Common myeloid progenitor, CD34-positive (primary cell): ENCODE measurements around the gene PIGU.

ENCODE experiments used
- CTCF ChIA-PET: fragments of 350-600 bp; sonication (Branson Sonifier 250); formaldehyde crosslinking; loops from one replicate; lab custom pipeline; 2021; ENCODE audit warnings: antibody characterized with exemption; lab: Charles Lee
- POLR2A ChIA-PET: fragments of 350-600 bp; sonication (Branson Sonifier 250); formaldehyde crosslinking; loops from one replicate; lab custom pipeline; 2021; ENCODE audit warnings: antibody characterized with exemption; lab: Charles Lee
- DNase-seq, 3 donors: peaks; one replicate each; pipeline versions ENCODE4 v3.0.0 to v3.0.0-alpha.2; 2013
- H3K27ac ChIP-seq, 2 experiments: 1 replicate in 1 of 2; 2 replicates in 1 of 2; pipeline ENCODE4 v1.7.0; 2013; ENCODE audit warnings: inconsistent platforms in 2 of 2, low read length in 2 of 2, mild to moderate bottlenecking in 2 of 2, low read depth in 1 of 2, moderate library complexity in 1 of 2; ENCODE audit not compliant: severe bottlenecking in 2 of 2, insufficient read depth in 1 of 2, poor library complexity in 1 of 2
- H3K27me3 ChIP-seq, 5 experiments: replicated peaks in 2 of 5; 1 replicate in 3 of 5; 2 replicates in 2 of 5; pipeline versions ENCODE4 v1.6.1 to v1.7.0; 2013; ENCODE audit warnings: low read length in 4 of 5, mild to moderate bottlenecking in 2 of 5, moderate library complexity in 2 of 5, inconsistent platforms in 1 of 5; ENCODE audit not compliant: insufficient read depth in 5 of 5, control insufficient read depth in 4 of 5
- H3K36me3 ChIP-seq, 4 experiments: 1 replicate in 2 of 4; 2 replicates in 2 of 4; pipeline versions ENCODE4 v1.6.1 to v1.7.0; 2013; ENCODE audit warnings: low read length in 3 of 4, control low read depth in 1 of 4, mild to moderate bottlenecking in 1 of 4; ENCODE audit not compliant: control insufficient read depth in 4 of 4, insufficient read depth in 4 of 4
- H3K4me1 ChIP-seq, 4 experiments: 1 replicate in 3 of 4; 2 replicates in 1 of 4; pipeline versions ENCODE4 v1.6.1 to v1.7.1; 2013; ENCODE audit warnings: low read length in 3 of 4, mild to moderate bottlenecking in 3 of 4, control low read depth in 1 of 4, inconsistent platforms in 1 of 4, moderate library complexity in 1 of 4; ENCODE audit not compliant: control insufficient read depth in 4 of 4, insufficient read depth in 4 of 4; ENCODE audit errors: control extremely low read depth in 1 of 4
- H3K4me3 ChIP-seq, 7 experiments: 1 replicate in 4 of 7; 2 replicates in 3 of 7; pipeline versions ENCODE4 v1.5.1 to v1.7.0; 2013; ENCODE audit warnings: mild to moderate bottlenecking in 7 of 7, low read length in 6 of 7, moderate library complexity in 6 of 7, inconsistent platforms in 2 of 7, low read depth in 2 of 7, control low read depth in 1 of 7; ENCODE audit not compliant: insufficient read depth in 4 of 7, control insufficient read depth in 1 of 7; ENCODE audit errors: extremely low read depth in 1 of 7
- H3K9me3 ChIP-seq, 5 experiments: 1 replicate in 4 of 5; 2 replicates in 1 of 5; pipeline versions ENCODE4 v1.6.1 to v1.7.1; 2013; ENCODE audit warnings: low read length in 4 of 5, mild to moderate bottlenecking in 2 of 5, inconsistent platforms in 1 of 5, low read depth in 1 of 5, moderate library complexity in 1 of 5; ENCODE audit not compliant: control insufficient read depth in 4 of 5, insufficient read depth in 2 of 5; ENCODE audit errors: control extremely low read depth in 1 of 5
- WGBS: methylation state at CpG from one replicate; pipeline ENCODE4 v1.1.5; 2013; ENCODE audit not compliant: insufficient coverage; 5-methylcytosine and 5-hydroxymethylcytosine counted together

PIGU gene

DNA sequence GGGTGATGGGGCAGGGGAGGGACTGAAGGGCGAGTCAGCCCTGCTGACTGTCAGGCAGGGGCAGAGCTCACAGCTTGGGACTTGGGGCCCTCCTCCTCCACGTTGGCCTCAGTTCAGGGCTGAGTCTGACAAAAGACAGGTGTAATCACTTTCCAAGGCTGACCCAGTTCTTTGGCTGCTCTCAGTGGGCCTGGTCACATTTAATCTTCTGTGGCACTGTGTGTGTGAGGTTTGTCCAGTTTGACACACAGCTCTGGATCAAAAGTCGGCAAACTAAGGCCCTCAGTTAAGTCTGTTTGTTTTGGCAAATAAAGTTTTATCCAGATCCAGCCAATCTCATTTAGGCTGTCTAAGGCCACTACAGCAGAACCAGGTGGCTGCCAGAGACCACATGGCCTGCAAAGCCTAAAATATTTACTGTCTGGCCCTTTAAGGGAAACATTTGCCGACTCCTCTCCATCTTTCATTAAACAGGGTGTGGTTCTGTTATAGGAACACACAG is 123.5 kb downstream of the PIGU start:
- CTCF ChIA-PET, result no interaction called here
- H3K4me3 ChIP-seq, result no peak overlapping the region
- WGBS, result 93% methylated on average over 2 of the region's 4 CpGs

DNA sequence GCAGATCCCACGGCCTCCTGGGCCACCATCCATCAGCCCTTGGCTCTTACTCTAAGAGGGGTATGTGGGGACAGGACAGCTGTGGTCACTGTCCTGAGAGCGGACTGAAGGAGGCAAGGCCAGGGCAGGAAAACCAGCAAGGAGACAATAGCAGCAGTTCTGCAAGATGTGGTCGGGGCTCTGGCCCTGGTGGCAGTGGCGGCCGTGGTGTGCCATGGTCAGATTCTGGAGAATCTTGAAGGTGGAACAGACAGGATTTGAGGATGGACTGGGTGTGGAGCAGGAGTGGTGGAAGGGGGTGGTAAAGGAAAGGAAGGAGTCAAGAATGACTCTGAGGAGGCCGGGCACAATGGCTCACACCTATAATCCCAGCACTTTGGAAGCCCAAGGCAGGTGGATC is 124.3 kb downstream of the PIGU start:
- peaks cover 0 to 5% (median 2%) of the 10 kb centered on the region in 4 experiments for H3K4me1 ChIP-seq
- CTCF ChIA-PET, result no interaction called here
- H3K36me3 ChIP-seq, result no peaks in the 10 kb centered on the region
- no peak for DNase-seq
- no peaks in the 10 kb centered on the region for H3K27me3 ChIP-seq
- H3K27ac ChIP-seq, result no peak overlapping the region
- H3K4me3 ChIP-seq, result no peak overlapping the region
- H3K9me3 ChIP-seq, result no peaks in the 10 kb centered on the region
- POLR2A ChIA-PET, result no interaction called here
- WGBS, result 90% methylated on average over 5 of the region's 6 CpGs

More for the DNA sequence above, 123.5 kb downstream of the PIGU start:
- H3K27ac ChIP-seq, result no peak overlapping the region
- H3K36me3 ChIP-seq, result no peaks in the 10 kb centered on the region
- no peak for DNase-seq
- peaks cover 3 to 13% (median 9%) of the 10 kb centered on the region in 4 experiments for H3K4me1 ChIP-seq
- H3K27me3 ChIP-seq, result no peaks in the 10 kb centered on the region
- H3K9me3 ChIP-seq, result no peaks in the 10 kb centered on the region
- POLR2A ChIA-PET, result no interaction called here

DNA sequence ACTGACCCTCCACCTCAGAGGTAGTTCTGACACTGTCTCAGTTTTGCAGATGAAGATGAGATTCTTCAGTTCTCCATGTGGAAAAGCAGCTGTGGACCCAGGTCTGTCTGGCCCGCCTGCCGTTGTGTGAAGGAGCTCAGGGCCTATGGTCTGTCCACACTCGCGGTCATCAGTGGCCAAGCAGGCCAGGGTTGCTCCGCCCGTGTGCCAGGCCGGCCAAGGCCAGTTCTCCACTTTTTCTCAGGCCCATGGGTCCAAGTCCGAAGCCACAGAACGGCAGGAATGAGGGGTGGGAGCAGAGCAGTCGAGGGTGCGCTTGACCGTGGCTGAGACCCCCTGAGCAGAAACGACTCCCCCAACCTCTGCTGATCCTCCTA is 127.0 kb downstream of the PIGU start:
- no peaks in the 10 kb centered on the region for H3K9me3 ChIP-seq
- no peak for DNase-seq
- no peaks in the 10 kb centered on the region for H3K36me3 ChIP-seq
- CTCF ChIA-PET, result interaction anchor here (1.6 to 1.7 kb wide), 2 partner anchors 11 to 13 kb away, joined by 7 read pairs; no protein-coding TSS in a partner anchor
- no peak overlapping the region for H3K27ac ChIP-seq
- H3K4me3 ChIP-seq, result no peak overlapping the region
- POLR2A ChIA-PET, result interaction anchor here (1.5 kb wide), 1 partner anchor 9 kb away, joined by 4 read pairs; the partner anchor contains the start of gene MAP1LC3A
- H3K27me3 ChIP-seq, result no peaks in the 10 kb centered on the region
- WGBS, result 98% methylated on average over 8 of the region's 13 CpGs
- peaks cover 0 to 5% (median 1%) of the 10 kb centered on the region in 4 experiments for H3K4me1 ChIP-seq

DNA sequence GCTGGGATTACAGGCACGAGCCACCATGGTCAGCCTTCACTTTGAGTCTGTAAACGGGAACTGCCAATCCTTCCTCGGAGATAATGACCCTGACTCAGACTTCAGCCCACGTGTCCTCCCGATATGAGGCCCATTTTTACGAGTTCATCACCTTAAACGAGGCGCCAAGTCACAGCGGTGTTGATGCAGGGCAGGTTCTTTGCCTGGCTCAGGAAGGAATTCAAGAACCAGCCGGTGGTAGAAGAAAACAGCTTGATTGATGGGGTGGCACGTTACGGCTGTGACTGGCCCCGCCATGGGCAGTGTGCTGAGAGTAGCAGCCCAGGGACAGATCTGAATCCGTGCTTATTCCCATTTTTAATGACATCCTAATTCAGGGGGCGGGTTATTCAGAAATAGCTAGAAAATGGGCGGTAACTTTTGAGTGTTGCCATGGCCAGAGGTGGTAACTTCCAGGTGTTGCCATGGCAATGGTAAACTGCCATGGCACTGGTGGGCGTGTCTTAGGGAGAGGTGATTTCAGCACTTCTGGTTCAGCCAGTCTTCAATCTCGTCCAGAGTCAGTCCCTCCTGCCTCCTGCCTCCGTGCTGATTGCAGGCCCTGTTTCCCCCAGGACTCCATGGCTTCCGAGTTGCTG is 127.5 kb downstream of the PIGU start:
- ChIA-PET CTCF (interaction anchor here (1.1 to 1.7 kb wide), 3 partner anchors 11 to 14 kb away, joined by 5 to 7 read pairs (median 7); no protein-coding TSS in a partner anchor), POLR2A (interaction anchor here (1.5 kb wide), 1 partner anchor 9 kb away, joined by 4 read pairs; the partner anchor contains the start of gene MAP1LC3A)
- peak; percentile 67 to 88 (median 86) for DNase-seq

DNA sequence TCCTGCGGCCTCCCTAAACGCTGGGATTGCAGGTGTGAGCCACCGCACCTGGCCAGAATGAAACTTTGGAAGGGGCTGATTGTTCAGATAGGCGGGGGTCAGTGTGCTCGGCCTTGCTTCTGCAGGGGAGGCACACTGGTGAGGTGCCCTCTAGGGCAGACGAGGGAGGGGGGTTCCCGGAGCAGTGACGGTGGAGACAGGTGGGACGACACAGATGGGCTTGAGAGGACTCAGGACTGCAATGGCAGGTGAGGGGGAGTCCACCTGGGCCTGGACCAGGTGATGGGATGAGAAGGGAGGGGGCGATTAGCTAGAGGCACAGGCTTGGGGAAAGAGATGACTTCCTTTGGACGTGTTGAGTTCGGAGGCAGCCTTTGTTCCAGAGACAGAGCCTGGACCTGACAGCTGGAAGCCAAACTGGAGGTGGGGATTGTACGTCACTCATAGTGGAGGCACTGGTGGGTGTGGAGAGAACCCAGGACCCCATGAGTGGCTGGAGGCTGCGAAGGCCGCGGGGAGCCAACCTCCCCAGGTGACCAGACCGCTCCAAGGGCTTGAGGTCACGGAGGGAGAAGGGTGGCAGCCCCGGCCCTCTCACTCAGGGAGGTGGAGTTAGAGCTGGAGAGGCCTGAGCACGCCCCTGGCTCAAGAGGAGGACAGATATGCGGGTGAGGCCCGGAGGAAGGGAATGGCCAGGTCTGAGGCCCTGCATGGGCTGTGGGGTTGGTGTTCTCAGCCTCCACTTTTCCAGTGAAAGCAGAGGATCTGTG is 128.9 kb downstream of the PIGU start:
- POLR2A ChIA-PET, result interaction anchor here (0.6 kb wide), 1 partner anchor 8 kb away, joined by 4 read pairs; no protein-coding TSS in a partner anchor

More for the DNA sequence above, 127.5 kb downstream of the PIGU start:
- 50% methylated on average over 20 of the region's 20 CpGs for WGBS
- Histone ChIP-seq H3K9me3 (no peaks in the 10 kb centered on the region), H3K27me3 (no peaks in the 10 kb centered on the region), H3K27ac (no peak overlapping the region), H3K4me3 (no peak overlapping the region), H3K4me1 (peaks cover 0 to 10% (median 3%) of the 10 kb centered on the region in 4 experiments), H3K36me3 (no peaks in the 10 kb centered on the region)

DNA sequence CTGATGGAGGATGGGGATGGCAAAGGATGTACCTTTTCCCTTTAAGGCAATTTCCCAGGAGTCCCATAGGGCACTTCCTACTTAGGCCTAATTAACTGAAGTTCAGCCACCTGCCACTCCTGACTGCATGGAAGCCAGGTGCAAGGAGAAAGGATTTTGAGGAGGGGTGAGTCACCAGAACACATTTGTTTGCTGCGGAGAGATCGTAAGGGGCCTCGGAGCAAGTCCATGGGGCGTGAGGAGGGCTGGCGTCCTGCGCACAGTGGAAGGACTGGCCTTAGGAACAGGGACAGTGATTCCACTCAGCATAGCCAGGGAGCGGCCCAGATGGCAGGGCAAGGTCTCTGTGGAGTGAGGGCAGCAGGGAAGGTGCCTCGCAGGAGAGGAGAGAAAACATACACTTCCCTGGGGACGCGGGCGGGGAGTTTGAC is 130.1 kb downstream of the PIGU start:
- Histone ChIP-seq H3K9me3 (no peaks in the 10 kb centered on the region), H3K36me3 (peaks cover 0 to 6% (median 2%) of the 10 kb centered on the region in 4 experiments), H3K4me1 (peaks cover 0 to 14% (median 3%) of the 10 kb centered on the region in 4 experiments), H3K4me3 (no peak overlapping the region), H3K27me3 (no peaks in the 10 kb centered on the region), H3K27ac (no peak overlapping the region)
- 97% methylated on average over 11 of the region's 11 CpGs for WGBS
- CTCF ChIA-PET, result interaction anchor here (0.9 to 2.1 kb wide), 2 partner anchors 12 to 161 kb away, joined by 3 to 5 read pairs; partner anchors contain the start of gene MAP1LC3A
- DNase-seq, result no peak
- POLR2A ChIA-PET, result interaction anchor here (0.6 kb wide), 1 partner anchor 11 kb away, joined by 9 read pairs; no protein-coding TSS in a partner anchor

More for the DNA sequence above, 128.9 kb downstream of the PIGU start:
- Histone ChIP-seq H3K9me3 (no peaks in the 10 kb centered on the region), H3K27me3 (no peaks in the 10 kb centered on the region), H3K4me1 (peaks cover 0 to 14% (median 3%) of the 10 kb centered on the region in 4 experiments), H3K4me3 (no peak overlapping the region), H3K27ac (no peak overlapping the region), H3K36me3 (no peaks in the 10 kb centered on the region)
- WGBS, result 96% methylated on average over 22 of the region's 22 CpGs
- CTCF ChIA-PET, result interaction anchor here (0.6 to 1.7 kb wide), 5 partner anchors 9 to 160 kb away, joined by 3 to 7 read pairs (median 5); no protein-coding TSS in a partner anchor
- DNase-seq, result no peak
